Fibroblast of pulmonary artery (primary cell): Measurements from ENCODE around the gene BAHCC1.

Source experiments
- DNase-seq: peaks from one replicate; pipeline ENCODE4 v3.0.0-alpha.2; 2010; ENCODE audit warnings: low read depth
- H3K4me3 ChIP-seq: replicated peaks from 2 replicates; pipeline ENCODE4 v1.5.1; 2011; ENCODE audit warnings: low read depth, mild to moderate bottlenecking, control low read depth, low read length, moderate library complexity
- TF ChIP-seq, protein P1 (sequence below): IDR thresholded peaks from 2 replicates; pipeline ENCODE4 v1.5.1; 2011; ENCODE audit warnings: mild to moderate bottlenecking, control low read depth, low read length, inconsistent platforms; ENCODE audit errors: missing control alignments

BAHCC1 gene

DNA sequence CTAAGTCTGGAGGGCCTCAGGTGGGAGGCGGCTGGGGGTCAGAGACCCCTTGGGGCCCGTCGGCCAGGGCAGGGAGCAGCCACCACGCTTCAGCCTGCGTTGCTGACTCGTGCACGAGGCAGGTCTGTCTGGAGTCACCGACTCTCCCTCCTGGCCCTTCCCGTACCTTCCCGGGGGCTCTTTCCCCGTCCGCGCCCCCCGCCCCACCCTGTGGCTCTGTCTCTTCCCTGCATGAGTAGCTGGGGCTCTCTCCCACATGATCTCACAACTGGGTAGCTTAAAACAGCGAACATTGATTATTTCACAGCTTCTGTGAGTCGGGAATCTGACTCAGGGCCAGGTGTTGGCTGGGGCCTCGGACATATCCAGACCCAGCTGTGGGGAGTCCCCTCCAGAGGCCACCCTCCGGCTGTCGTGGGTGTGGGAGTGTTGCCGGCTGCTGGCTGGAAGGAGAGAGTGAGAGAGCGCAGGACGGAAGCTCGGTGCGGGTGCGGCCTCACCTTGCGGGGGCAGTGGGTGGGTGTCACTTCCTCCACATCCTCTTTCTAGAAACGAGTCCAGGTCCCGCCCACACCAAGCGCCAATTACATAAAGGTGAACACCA, 17.3 kb downstream of the BAHCC1 start:
- TF ChIP-seq, protein P1, sequence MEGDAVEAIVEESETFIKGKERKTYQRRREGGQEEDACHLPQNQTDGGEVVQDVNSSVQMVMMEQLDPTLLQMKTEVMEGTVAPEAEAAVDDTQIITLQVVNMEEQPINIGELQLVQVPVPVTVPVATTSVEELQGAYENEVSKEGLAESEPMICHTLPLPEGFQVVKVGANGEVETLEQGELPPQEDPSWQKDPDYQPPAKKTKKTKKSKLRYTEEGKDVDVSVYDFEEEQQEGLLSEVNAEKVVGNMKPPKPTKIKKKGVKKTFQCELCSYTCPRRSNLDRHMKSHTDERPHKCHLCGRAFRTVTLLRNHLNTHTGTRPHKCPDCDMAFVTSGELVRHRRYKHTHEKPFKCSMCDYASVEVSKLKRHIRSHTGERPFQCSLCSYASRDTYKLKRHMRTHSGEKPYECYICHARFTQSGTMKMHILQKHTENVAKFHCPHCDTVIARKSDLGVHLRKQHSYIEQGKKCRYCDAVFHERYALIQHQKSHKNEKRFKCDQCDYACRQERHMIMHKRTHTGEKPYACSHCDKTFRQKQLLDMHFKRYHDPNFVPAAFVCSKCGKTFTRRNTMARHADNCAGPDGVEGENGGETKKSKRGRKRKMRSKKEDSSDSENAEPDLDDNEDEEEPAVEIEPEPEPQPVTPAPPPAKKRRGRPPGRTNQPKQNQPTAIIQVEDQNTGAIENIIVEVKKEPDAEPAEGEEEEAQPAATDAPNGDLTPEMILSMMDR, result no peak
- H3K4me3 ChIP-seq, result no peak overlapping the region
- DNase-seq, result peak; percentile 73

DNA sequence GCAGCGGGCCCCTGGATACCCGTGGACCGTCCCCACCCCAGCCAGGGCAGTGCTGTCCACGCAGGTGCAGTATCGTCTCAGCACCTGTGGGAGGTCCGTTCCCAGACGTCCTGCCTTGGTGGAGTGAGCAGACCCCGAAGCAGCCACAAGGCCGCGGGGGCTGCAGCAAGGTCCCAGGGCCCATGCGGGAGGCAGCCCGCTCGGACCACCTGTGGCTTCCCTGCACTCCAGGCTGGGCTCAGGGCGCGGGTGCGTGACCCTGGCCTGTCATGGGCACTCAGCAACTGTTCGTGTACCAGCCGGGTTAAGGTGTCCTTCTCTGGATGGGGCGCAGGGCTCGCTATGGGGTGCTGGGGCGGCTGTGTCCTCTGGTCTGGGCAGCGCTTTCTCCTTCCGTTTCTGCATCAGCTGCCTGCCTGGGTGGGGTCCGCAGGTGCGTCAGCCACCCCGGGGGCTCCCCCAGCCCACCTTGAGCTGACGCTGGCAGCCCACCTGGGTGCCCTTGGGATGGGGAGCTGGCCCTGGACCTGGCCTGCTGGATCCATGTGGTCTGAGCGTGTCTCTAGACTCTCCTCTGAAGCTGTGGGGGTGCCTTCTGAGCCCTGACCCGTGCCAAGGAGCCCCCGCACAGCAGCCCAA, 18.4 kb downstream of the BAHCC1 start:
- H3K4me3 ChIP-seq, result no peak overlapping the region
- TF ChIP-seq, protein P1, result no peak
- no peak for DNase-seq

DNA sequence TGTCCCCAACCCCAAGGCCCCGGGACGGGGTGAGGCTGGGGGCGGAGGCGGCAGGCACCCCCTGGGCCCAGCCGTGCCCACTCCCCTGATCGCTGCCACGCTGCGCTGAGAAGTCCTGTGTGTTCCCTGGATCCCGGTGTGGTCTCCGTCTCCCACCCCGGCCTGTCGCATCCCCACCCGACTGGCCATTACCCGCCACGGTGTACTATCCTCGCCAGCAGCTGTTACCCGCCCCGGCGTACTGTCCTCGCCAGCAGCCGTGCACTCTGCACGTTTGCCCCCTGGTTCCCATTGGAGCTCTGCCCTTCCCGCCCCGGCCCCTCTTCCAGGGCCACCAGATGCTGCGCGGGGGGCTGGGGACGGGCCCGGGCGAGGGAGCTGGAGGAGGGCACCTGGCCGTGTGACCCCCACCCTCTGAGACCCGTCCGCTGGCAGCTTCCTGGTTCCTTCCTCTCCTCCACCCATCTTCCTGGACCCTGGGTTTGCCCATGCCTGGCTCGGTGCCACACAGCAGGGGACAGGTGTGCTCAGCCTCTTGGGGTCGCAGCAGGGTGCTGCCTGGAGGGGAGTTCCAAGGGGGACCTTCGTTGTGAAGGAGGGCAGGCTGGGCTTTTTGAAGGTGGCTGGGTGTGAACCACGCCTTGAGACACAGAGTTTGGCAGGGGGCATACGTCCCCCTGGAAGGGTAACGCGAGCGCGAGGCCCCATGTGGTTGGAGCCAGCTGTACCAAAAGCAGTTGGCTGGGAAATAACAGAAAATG, 19.7 kb downstream of the BAHCC1 start:
- TF ChIP-seq, protein P1, result no peak
- no peak overlapping the region for H3K4me3 ChIP-seq
- no peak for DNase-seq

DNA sequence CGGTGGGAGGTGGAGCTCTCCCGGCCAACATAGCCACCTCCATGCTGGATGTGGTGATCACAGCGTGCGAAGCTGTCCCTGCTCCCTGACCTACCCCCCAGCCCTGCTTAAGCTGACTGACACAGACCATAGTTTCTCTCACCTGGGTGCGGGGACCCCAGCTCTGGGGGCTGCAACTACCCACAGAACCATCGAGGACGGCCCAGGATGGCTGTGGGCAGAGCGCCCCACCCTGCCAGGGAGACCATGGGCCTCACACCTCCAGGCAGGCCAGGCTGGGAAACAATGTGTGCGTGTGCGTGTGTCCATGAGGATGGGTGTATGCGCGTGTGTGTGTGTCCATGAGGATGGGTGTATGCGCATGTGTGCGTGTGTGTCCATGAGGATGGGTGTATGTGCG, 20.4 kb downstream of the BAHCC1 start:
- H3K4me3 ChIP-seq, result no peak overlapping the region
- no peak for DNase-seq
- TF ChIP-seq, protein P1, result no peak

DNA sequence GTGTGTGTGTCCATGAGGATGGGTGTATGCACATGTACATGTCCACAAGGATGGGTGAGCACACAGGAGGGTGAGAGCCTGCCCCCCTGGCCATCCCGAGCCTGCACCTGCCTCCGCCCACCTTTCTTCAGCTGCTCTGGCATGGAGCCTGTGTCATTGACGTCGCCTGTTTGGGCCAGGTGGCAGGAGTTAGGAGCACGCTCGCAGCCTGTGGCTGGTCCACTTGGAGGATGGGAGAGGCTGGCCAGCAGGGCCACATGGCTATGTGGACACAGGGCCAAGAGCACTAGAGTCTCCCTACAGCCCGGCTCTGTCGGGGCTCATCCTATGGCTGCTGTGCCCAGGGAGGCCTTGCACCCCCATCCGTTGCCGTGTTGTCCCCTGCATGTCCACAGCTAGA, 21.4 kb downstream of the BAHCC1 start:
- TF ChIP-seq, protein P1, result no peak
- H3K4me3 ChIP-seq, result no peak overlapping the region
- DNase-seq, result no peak

DNA sequence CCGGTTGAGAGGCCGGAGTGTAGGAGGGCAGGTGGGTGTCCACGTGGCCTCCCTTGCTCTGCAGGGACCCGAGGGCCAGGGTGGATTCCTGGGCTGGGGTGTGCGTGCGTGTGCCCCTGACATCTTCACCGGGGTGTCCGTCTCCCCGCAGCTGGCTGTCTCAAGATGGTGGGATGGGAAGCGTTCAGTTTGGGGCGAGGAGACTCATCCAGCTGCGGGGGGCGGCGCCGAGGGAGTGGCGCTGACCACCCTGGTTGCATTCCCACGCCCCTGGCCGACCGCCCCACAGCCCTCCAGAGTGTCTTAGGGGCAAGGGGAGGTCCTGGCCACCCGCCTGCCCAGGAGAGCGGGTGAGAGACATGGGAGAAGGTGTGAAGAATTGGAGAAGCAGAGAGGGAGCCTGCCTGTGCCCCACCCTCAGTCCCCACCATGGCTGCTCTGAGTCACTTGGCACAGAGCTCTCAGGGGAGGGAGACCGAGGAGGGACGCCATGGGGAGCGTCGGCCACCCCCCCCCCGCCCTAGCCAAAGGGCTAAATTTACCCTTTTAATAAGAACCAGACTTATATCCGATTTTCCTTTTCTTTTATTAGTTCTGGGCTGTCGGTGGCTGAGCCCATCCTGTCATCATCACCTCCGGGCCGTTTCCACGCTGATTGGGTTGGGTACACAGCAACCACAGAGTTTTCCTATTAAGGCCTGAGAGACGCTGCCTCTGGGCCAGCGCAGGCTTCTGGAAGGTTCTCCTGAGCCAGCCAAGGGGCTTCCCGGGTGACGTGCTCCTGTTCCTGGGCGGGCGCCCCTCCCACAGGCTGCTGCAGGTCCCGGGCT, 22.0 kb downstream of the BAHCC1 start:
- no peak overlapping the region for H3K4me3 ChIP-seq
- TF ChIP-seq, protein P1, result no peak
- DNase-seq, result no peak
